Neural progenitor cell (in vitro differentiated cells): ENCODE results near the gene C1QTNF7.

ENCODE experiments used
- EZH2phosphoT487 ChIP-seq: fragments of 200-600 bp; sonication (generic); IDR thresholded peaks from 2 replicates; pipeline ENCODE4 v1.6.1; 2017; ENCODE audit warnings: antibody characterized with exemption
- TF ChIP-seq, protein P1 (sequence below): fragments of 200-600 bp; sonication (generic); IDR thresholded peaks from 2 replicates; pipeline ENCODE4 v1.5.1; 2017; ENCODE audit warnings: antibody characterized with exemption, mild to moderate bottlenecking

- no peak for TF ChIP-seq EZH2phosphoT487
- TF ChIP-seq, protein P1, sequence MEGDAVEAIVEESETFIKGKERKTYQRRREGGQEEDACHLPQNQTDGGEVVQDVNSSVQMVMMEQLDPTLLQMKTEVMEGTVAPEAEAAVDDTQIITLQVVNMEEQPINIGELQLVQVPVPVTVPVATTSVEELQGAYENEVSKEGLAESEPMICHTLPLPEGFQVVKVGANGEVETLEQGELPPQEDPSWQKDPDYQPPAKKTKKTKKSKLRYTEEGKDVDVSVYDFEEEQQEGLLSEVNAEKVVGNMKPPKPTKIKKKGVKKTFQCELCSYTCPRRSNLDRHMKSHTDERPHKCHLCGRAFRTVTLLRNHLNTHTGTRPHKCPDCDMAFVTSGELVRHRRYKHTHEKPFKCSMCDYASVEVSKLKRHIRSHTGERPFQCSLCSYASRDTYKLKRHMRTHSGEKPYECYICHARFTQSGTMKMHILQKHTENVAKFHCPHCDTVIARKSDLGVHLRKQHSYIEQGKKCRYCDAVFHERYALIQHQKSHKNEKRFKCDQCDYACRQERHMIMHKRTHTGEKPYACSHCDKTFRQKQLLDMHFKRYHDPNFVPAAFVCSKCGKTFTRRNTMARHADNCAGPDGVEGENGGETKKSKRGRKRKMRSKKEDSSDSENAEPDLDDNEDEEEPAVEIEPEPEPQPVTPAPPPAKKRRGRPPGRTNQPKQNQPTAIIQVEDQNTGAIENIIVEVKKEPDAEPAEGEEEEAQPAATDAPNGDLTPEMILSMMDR: no peak
Observed at GRCh38 chr4:15427161-15427560, 672 bp upstream of the C1QTNF7 start.
